ENCODE measurements around the gene SERPINA3. TPM values are rescaled to one million over a fixed set of nuclear protein-coding genes. Genes with fewer than 3 reads are reported as not detected.

Gene SERPINA3
- total RNA-seq, 1 donor from 2014 or later = 36.4 TPM

GRCh38 chr14:94641632-94641955, 29.4 kb downstream of the SERPINA3 start:
- intact Hi-C loops (cut with DNase I) = no loop called here
- ATAC-seq = no peak
- no peak for TF ChIP-seq CTCF (IDR thresholded peaks at IDR 0.05)

GRCh38 chr14:94643316-94644101, 31.3 kb downstream of the SERPINA3 start:
- intact Hi-C loops (cut with DNase I) = no loop called here
- Histone ChIP-seq H3K4me3 (no peak overlapping the region), H3K27me3 (no peaks in the 10 kb centered on the region), H3K27ac (no peak overlapping the region), H3K36me3 (no peaks in the 10 kb centered on the region), H3K9me3 (no peaks in the 10 kb centered on the region), H3K4me1 (no peaks in the 10 kb centered on the region)
- no peak for TF ChIP-seq CTCF (IDR thresholded peaks at IDR 0.05)
- DNase-seq = no peak
- no peak for ATAC-seq

More at GRCh38 chr14:94641632-94641955, 29.4 kb downstream of the SERPINA3 start:
- no peak overlapping the region for H3K27ac ChIP-seq
- DNase-seq = no peak
- no peak overlapping the region for H3K4me3 ChIP-seq
- no peaks in the 10 kb centered on the region for H3K9me3 ChIP-seq
- H3K36me3 ChIP-seq = no peaks in the 10 kb centered on the region
- no peaks in the 10 kb centered on the region for H3K4me1 ChIP-seq
- H3K27me3 ChIP-seq = no peaks in the 10 kb centered on the region

GRCh38 chr14:94644102-94644535, 31.9 kb downstream of the SERPINA3 start:
- ATAC-seq = no peak
- no peaks in the 10 kb centered on the region for H3K9me3 ChIP-seq
- H3K27ac ChIP-seq = no peak overlapping the region
- no peak for DNase-seq
- TF ChIP-seq CTCF (IDR thresholded peaks at IDR 0.05) = no peak
- no peak overlapping the region for H3K4me3 ChIP-seq
- intact Hi-C loops (cut with DNase I) = no loop called here
- H3K4me1 ChIP-seq = no peaks in the 10 kb centered on the region
- H3K36me3 ChIP-seq = no peaks in the 10 kb centered on the region
- H3K27me3 ChIP-seq = no peaks in the 10 kb centered on the region

- DNase-seq (no peak), ATAC-seq (no peak)
Measured at GRCh38 chr14:94646066-94646465, 33.9 kb downstream of the SERPINA3 start.

GRCh38 chr14:94646481-94646880, 34.3 kb downstream of the SERPINA3 start:
- Histone ChIP-seq H3K9me3 (no peaks in the 10 kb centered on the region), H3K4me3 (no peak overlapping the region), H3K27me3 (no peaks in the 10 kb centered on the region), H3K4me1 (no peaks in the 10 kb centered on the region), H3K36me3 (no peaks in the 10 kb centered on the region), H3K27ac (no peak overlapping the region)
- TF ChIP-seq CTCF (IDR thresholded peaks at IDR 0.05) = no peak
- intact Hi-C loops (cut with DNase I) = no loop called here
- no peak for ATAC-seq
- no peak for DNase-seq

More at GRCh38 chr14:94646066-94646465, 33.9 kb downstream of the SERPINA3 start:
- Histone ChIP-seq H3K4me1 (no peaks in the 10 kb centered on the region), H3K27me3 (no peaks in the 10 kb centered on the region), H3K36me3 (no peaks in the 10 kb centered on the region), H3K27ac (no peak overlapping the region), H3K9me3 (no peaks in the 10 kb centered on the region), H3K4me3 (no peak overlapping the region)
- TF ChIP-seq CTCF (IDR thresholded peaks at IDR 0.05) = no peak
- intact Hi-C loops (cut with DNase I) = no loop called here
